HCT116 (cell line): ENCODE data around the gene AP1G1. TPM values are rescaled to one million over a fixed set of nuclear protein-coding genes. Genes with fewer than 3 reads are reported as not detected.

Experiments used
- ATAC-seq: fragments of 200-7000 bp; cut with Tn5 transposase; 2 replicates; pipeline ENCODE4 v1.9.1; 2020; ENCODE audit warnings: mild to moderate bottlenecking, moderate library complexity
- BruUV-seq: library from RNA; stranded (reverse); fragments of 400-500 nt; replicated peaks from 2 replicates; lab custom pipeline; 2021; lab: Mats Ljungman, UMichigan
- CTCF ChIA-PET: fragments of 300-600 bp; sonication (Branson Sonifier 250); formaldehyde crosslinking; loops from one replicate; lab custom pipeline; 2021; ENCODE audit warnings: antibody characterized with exemption; lab: Charles Lee
- POLR2A ChIA-PET: fragments of 300-600, 350-600 bp; sonication (Branson Sonifier 250); formaldehyde crosslinking; loops from one replicate; lab custom pipeline; 2021; ENCODE audit warnings: antibody characterized with exemption; lab: Charles Lee
- RAD21 ChIA-PET, 2 experiments: fragments of 300-600 bp; sonication (Branson Sonifier 250); formaldehyde crosslinking; loops; one replicate each; lab custom pipeline; 2023; ENCODE audit warnings: low total read pairs in 2 of 2; ENCODE audit not compliant: uncharacterized antibody in 2 of 2, unreplicated experiment in 2 of 2, low non-redundant PET in 1 of 2; lab: Charles Lee
- DNase-seq: peaks from one replicate; pipeline ENCODE4 v3.0.0-alpha.2; 2010; ENCODE audit warnings: low read depth, low spot score
- H2AFZ ChIP-seq: fragments of 200-600 bp; shearing (Covaris generic), sonication (generic); 2 replicates; pipeline ENCODE4 v1.6.1; 2017; ENCODE audit warnings: low read depth, mixed run types, mixed read lengths, antibody characterized with exemption, low read length; ENCODE audit not compliant: poor library complexity, severe bottlenecking
- H3K27ac ChIP-seq: 2 replicates; pipeline ENCODE4 v1.5.1; 2012; ENCODE audit warnings: low read depth, low read length
- H3K27me3 ChIP-seq: fragments of 200-600 bp; sonication (generic); 2 replicates; pipeline ENCODE4 v1.6.1; 2016; ENCODE audit warnings: mixed run types, low read length, mixed read lengths; ENCODE audit not compliant: insufficient read depth
- H3K36me3 ChIP-seq, 2 experiments: fragments of 200-500 bp in 1 of 2; fragments of 200-600 bp in 1 of 2; sonication (Bioruptor generic) in 1 of 2; sonication (generic) in 1 of 2; 2 replicates each; pipeline versions ENCODE4 v1.5.1 to v1.6.1; 2014 to 2016; ENCODE audit warnings: low read length in 2 of 2, inconsistent platforms in 1 of 2, mixed read lengths in 1 of 2, mixed run types in 1 of 2; ENCODE audit not compliant: insufficient read depth in 2 of 2, control insufficient read depth in 1 of 2
- H3K4me1 ChIP-seq, 2 experiments: fragments of 200-600 bp in 1 of 2; sonication (generic) in 1 of 2; 2 replicates each; pipeline versions ENCODE4 v1.5.1 to v1.6.1; 2012 to 2017; ENCODE audit warnings: low read length in 2 of 2, inconsistent platforms in 1 of 2, mild to moderate bottlenecking in 1 of 2, mixed read lengths in 1 of 2, mixed run types in 1 of 2, moderate library complexity in 1 of 2; ENCODE audit not compliant: insufficient read depth in 2 of 2, control insufficient read depth in 1 of 2
- H3K4me2 ChIP-seq: fragments of 200-600 bp; sonication (generic); 2 replicates; pipeline ENCODE4 v1.6.1; 2017; ENCODE audit warnings: mixed run types, low read length, mixed read lengths
- H3K4me3 ChIP-seq, 2 experiments: fragments of 200-600 bp in 1 of 2; sonication (generic) in 1 of 2; replicated peaks in 1 of 2; 2 replicates each; pipeline ENCODE4 v1.5.1; 2011 to 2016; ENCODE audit warnings: low read length in 2 of 2, control low read depth in 1 of 2, low read depth in 1 of 2, mild to moderate bottlenecking in 1 of 2, mixed read lengths in 1 of 2, mixed run types in 1 of 2
- H3K79me2 ChIP-seq: fragments of 200-600 bp; sonication (generic); 2 replicates; pipeline ENCODE4 v1.6.1; 2017; ENCODE audit warnings: mild to moderate bottlenecking, mixed run types, low read length, moderate library complexity, mixed read lengths; ENCODE audit not compliant: insufficient read depth
- H3K9ac ChIP-seq: fragments of 200-600 bp; sonication (generic); 2 replicates; pipeline ENCODE4 v1.6.1; 2016; ENCODE audit warnings: low read length, mixed read lengths
- H3K9me2 ChIP-seq: fragments of 200-600 bp; sonication (generic), shearing (Covaris generic); 2 replicates; pipeline ENCODE4 v1.6.1; 2017; ENCODE audit warnings: mixed run types, mild to moderate bottlenecking, moderate library complexity; ENCODE audit not compliant: insufficient read depth
- H3K9me3 ChIP-seq, 2 experiments: fragments of 200-500 bp in 1 of 2; fragments of 200-600 bp in 1 of 2; sonication (Bioruptor generic) in 1 of 2; sonication (generic) in 1 of 2; 2 replicates each; pipeline ENCODE4 v1.6.1; 2014 to 2017; ENCODE audit warnings: low read length in 2 of 2, mixed read lengths in 2 of 2, inconsistent platforms in 1 of 2, low read depth in 1 of 2, mild to moderate bottlenecking in 1 of 2, mixed run types in 1 of 2, moderate library complexity in 1 of 2; ENCODE audit not compliant: control insufficient read depth in 1 of 2, insufficient read depth in 1 of 2
- H4K20me1 ChIP-seq: fragments of 200-600 bp; sonication (generic), shearing (Covaris generic); 2 replicates; pipeline ENCODE4 v1.6.1; 2017; ENCODE audit warnings: mixed run types, mild to moderate bottlenecking, moderate library complexity; ENCODE audit not compliant: insufficient read depth
- CEBPB ChIP-seq: IDR thresholded peaks from 2 replicates; pipeline ENCODE4 v1.6.1; 2012; ENCODE audit warnings: low read depth
- CTCF ChIP-seq, 3 experiments: fragments of 200-600 bp in 1 of 3; sonication (generic) in 1 of 3; IDR thresholded peaks in 2 of 3; conservative IDR thresholded peaks in 1 of 3; 2 replicates each; pipeline ENCODE4 v1.5.1; 2012 to 2017; ENCODE audit warnings: low read depth in 2 of 3, low read length in 2 of 3, antibody characterized with exemption in 1 of 3, borderline replicate concordance in 1 of 3, control low read depth in 1 of 3, mild to moderate bottlenecking in 1 of 3, mixed read lengths in 1 of 3, mixed run types in 1 of 3, moderate library complexity in 1 of 3; ENCODE audit not compliant: insufficient read depth in 1 of 3
- ELF1 ChIP-seq: IDR thresholded peaks from 2 replicates; pipeline ENCODE4 v1.6.1; 2012; ENCODE audit warnings: low read depth, borderline replicate concordance
- EZH2 ChIP-seq: fragments of 200-600 bp; sonication (generic); IDR thresholded peaks from 2 replicates; pipeline ENCODE4 v1.6.1; 2017; ENCODE audit warnings: antibody characterized with exemption, mixed run types
- EZH2phosphoT487 ChIP-seq: fragments of 200-600 bp; IDR thresholded peaks from 2 replicates; pipeline ENCODE4 v1.6.1; 2018; ENCODE audit warnings: antibody characterized with exemption, borderline replicate concordance
- FOSL1 ChIP-seq: IDR thresholded peaks from 2 replicates; pipeline ENCODE4 v1.6.1; 2012; ENCODE audit warnings: low read depth
- JUND ChIP-seq: IDR thresholded peaks from 2 replicates; pipeline ENCODE4 v1.6.1; 2012
- POLR2A ChIP-seq: IDR thresholded peaks from 2 replicates; pipeline ENCODE4 v1.7.0; 2011; ENCODE audit warnings: borderline replicate concordance; ENCODE audit not compliant: insufficient read depth, insufficient read length; ENCODE audit errors: extremely low read depth
- POLR2AphosphoS5 ChIP-seq: IDR thresholded peaks from 2 replicates; pipeline ENCODE4 v1.6.1; 2011; ENCODE audit warnings: mild to moderate bottlenecking, low read depth, low read length, moderate library complexity
- RAD21 ChIP-seq: IDR thresholded peaks from 2 replicates; pipeline ENCODE4 v1.6.1; 2012; ENCODE audit warnings: low read depth, mild to moderate bottlenecking
- REST ChIP-seq: IDR thresholded peaks from 2 replicates; pipeline ENCODE4 v1.6.1; 2012; ENCODE audit warnings: low read depth
- SIN3A ChIP-seq: IDR thresholded peaks from 2 replicates; pipeline ENCODE4 v1.6.1; 2012; ENCODE audit warnings: low read depth
- SP1 ChIP-seq: IDR thresholded peaks from 2 replicates; pipeline ENCODE4 v1.6.1; 2012; ENCODE audit warnings: low read depth
- SRF ChIP-seq: IDR thresholded peaks from 2 replicates; pipeline ENCODE4 v1.6.1; 2012; ENCODE audit warnings: low read depth
- TCF7L2 ChIP-seq: IDR thresholded peaks from 2 replicates; pipeline ENCODE4 v1.7.0; 2011; ENCODE audit warnings: borderline replicate concordance, inconsistent platforms; ENCODE audit not compliant: insufficient read depth, insufficient read length; ENCODE audit errors: extremely low read depth
- YY1 ChIP-seq: IDR thresholded peaks from 2 replicates; pipeline ENCODE4 v1.6.1; 2011; ENCODE audit warnings: low read length, low read depth, moderate library complexity, mild to moderate bottlenecking; ENCODE audit not compliant: insufficient replicate concordance; ENCODE audit errors: extremely low read depth
- ZBTB33 ChIP-seq: IDR thresholded peaks from 2 replicates; pipeline ENCODE4 v1.6.1; 2011; ENCODE audit warnings: mild to moderate bottlenecking, low read length, moderate library complexity; ENCODE audit not compliant: insufficient replicate concordance; ENCODE audit errors: extremely low read depth
- ZFX ChIP-seq: fragments of 450-650 bp; IDR thresholded peaks from 2 replicates; pipeline ENCODE4 v1.6.1; 2017
- intact Hi-C: fragments of 100-400 bp; cut with micrococcal nuclease; formaldehyde crosslinking; loops from 2 replicates; pipeline ENCODE4 v1.10.0; 2022
- total RNA-seq: library from RNA; stranded (reverse); gene quantifications from one replicate; pipeline ENCODE4 v1.2.1, GENCODE V29; 2021; ENCODE audit not compliant: unreplicated experiment

AP1G1 gene
- total RNA-seq, 1 experiment from 2014 or later = 70.2 TPM

- Histone ChIP-seq H3K27me3 (no peaks in the 10 kb centered on the region), H3K9me2 (no peaks in the 10 kb centered on the region), H3K9me3 (no peaks in the 10 kb centered on the region), H3K79me2 (peaks cover 24% of the 10 kb centered on the region), H3K4me2 (no peak overlapping the region), H3K4me3 (no peak overlapping the region), H4K20me1 (no peaks in the 10 kb centered on the region), H3K36me3 (no peaks in the 10 kb centered on the region; a peak in 1 of 4 replicates), H3K4me1 (peaks cover 9 to 19% of the 10 kb centered on the region in 2 experiments), H3K9ac (no peak overlapping the region), H2AFZ (no peak overlapping the region), H3K27ac (no peak overlapping the region)
- POLR2A ChIA-PET = interaction anchor here (1.3 kb wide), 1 partner anchor 13 kb away, joined by 3 read pairs; no protein-coding TSS in a partner anchor
- intact Hi-C loops = no loop called here
- TF ChIP-seq POLR2AphosphoS5 (no peak), REST (no peak), SIN3A (no peak), CEBPB (no peak), EZH2 (no peak), RAD21 (no peak), ELF1 (no peak), CTCF (IDR thresholded peaks at IDR 0.05 in 2 of 3, conservative IDR thresholded peaks at IDR 0.05 in 1 of 3; ENCODE audit: borderline replicate concordance in 1 of 3, insufficient read depth in 1 of 3, low read depth in 2 of 3, low read length in 2 of 3) (no peak), FOSL1 (no peak), ZFX (no peak), ZBTB33 (no peak), TCF7L2 (no peak), POLR2A (no peak), JUND (no peak), SP1 (no peak), EZH2phosphoT487 (no peak), YY1 (no peak), SRF (no peak)
- DNase-seq (no peak), ATAC-seq (no peak)
- CTCF ChIA-PET = no interaction called here
- BruUV-seq = no TSS peak
- RAD21 ChIA-PET = no interaction called here
Observed at GRCh38 chr16:71811261-71811803, 2.7 kb upstream of the AP1G1 start.
